HepG2 (cell line): Measurements from ENCODE around the gene PBX1.

Experiments used
- CTCF ChIP-seq: sonication (generic); formaldehyde crosslinking; IDR thresholded peaks from 2 replicates; pipeline ENCODE4 v1.5.0; 2020; ENCODE audit warnings: mild to moderate bottlenecking, missing genetic modification reagents, moderate library complexity
- EZH2 ChIP-seq: conservative IDR thresholded peaks from 2 replicates; pipeline ENCODE4 v1.6.1; 2012; ENCODE audit warnings: mild to moderate bottlenecking, low read depth, low read length, moderate library complexity
- FOXA3 ChIP-seq: IDR thresholded peaks from 2 replicates; pipeline ENCODE4 v1.6.1; 2016; ENCODE audit warnings: missing genetic modification reagents, missing compliant biosample characterization
- MAFK ChIP-seq, 2 experiments: IDR thresholded peaks in 1 of 2; conservative IDR thresholded peaks in 1 of 2; 2 replicates each; pipeline ENCODE4 v1.6.1; 2011; ENCODE audit warnings: improper control_type of control experiment in 2 of 2, low read length in 2 of 2
- NR1H2 ChIP-seq: sonication (generic); formaldehyde crosslinking; IDR thresholded peaks from 2 replicates; pipeline ENCODE4 v1.8.1; 2022; ENCODE audit warnings: low read depth, missing genetic modification reagents, borderline replicate concordance
- POLR2A ChIP-seq, 2 experiments: IDR thresholded peaks; 2 replicates each; pipeline ENCODE4 v1.6.1; 2011; ENCODE audit warnings: low read depth in 2 of 2, low read length in 2 of 2, mild to moderate bottlenecking in 1 of 2, moderate library complexity in 1 of 2; ENCODE audit not compliant: insufficient read depth in 1 of 2
- SAFB2 ChIP-seq: sonication (generic); formaldehyde crosslinking; IDR thresholded peaks from 2 replicates; pipeline ENCODE4 v1.5.1; 2020; ENCODE audit warnings: missing genetic modification reagents, low read depth, mild to moderate bottlenecking, borderline replicate concordance
- ZGPAT ChIP-seq: IDR thresholded peaks from 2 replicates; pipeline ENCODE4 v1.6.1; 2016; ENCODE audit warnings: mild to moderate bottlenecking
- ZNF460 ChIP-seq: sonication (generic); formaldehyde crosslinking; IDR thresholded peaks from 2 replicates; pipeline ENCODE4 v1.5.1; 2020; ENCODE audit warnings: missing genetic modification reagents, mild to moderate bottlenecking, borderline replicate concordance

GRCh38 chr1:164723296-164723798 lies 164.4 kb downstream of the PBX1 start:
- TF ChIP-seq FOXA3 (CRISPR knock-in tag): no peak
- TF ChIP-seq SAFB2 (CRISPR knock-in tag): no peak
- TF ChIP-seq ZGPAT: no peak
- TF ChIP-seq NR1H2 (CRISPR knock-in tag): no peak
- TF ChIP-seq MAFK (conservative IDR thresholded peaks at IDR 0.05 in 1 of 2, IDR thresholded peaks at IDR 0.05 in 1 of 2; ENCODE audit: low read length in 2 of 2): no peak
- no peak for TF ChIP-seq EZH2
- no peak for TF ChIP-seq POLR2A (IDR thresholded peaks at IDR 0.05; ENCODE audit: insufficient read depth in 1 of 2, low read depth in 2 of 2, low read length in 2 of 2)
- no peak for TF ChIP-seq CTCF
- no peak for TF ChIP-seq ZNF460 (CRISPR knock-in tag)
